Mucosa of descending colon (tissue), 3 donors: Measurements from ENCODE around the gene TRPC4. TPM values are rescaled to one million over a fixed set of nuclear protein-coding genes. Genes with fewer than 3 reads are reported as not detected.

Source experiments
- ATAC-seq: fragments of 200-7000 bp; cut with Tn5 transposase; one replicate; pipeline ENCODE4 v1.9.1; 2020; ENCODE audit warnings: mild to moderate bottlenecking, moderate library complexity
- DNase-seq, 3 donors: peaks; one replicate each; pipeline ENCODE4 v3.0.0-alpha.2; 2020
- H3K36me3 ChIP-seq: fragments of 200-600 bp; one replicate; pipeline ENCODE4 v1.8.0; 2021; ENCODE audit warnings: low read depth, mild to moderate bottlenecking
- H3K4me1 ChIP-seq: fragments of 200-600 bp; one replicate; pipeline ENCODE4 v1.8.0; 2021; ENCODE audit warnings: low read depth, mild to moderate bottlenecking
- H3K4me3 ChIP-seq: fragments of 200-600 bp; one replicate; pipeline ENCODE4 v1.8.0; 2021; ENCODE audit warnings: mild to moderate bottlenecking
- H3K9me3 ChIP-seq: fragments of 200-600 bp; one replicate; pipeline ENCODE4 v1.8.0; 2021; ENCODE audit warnings: mild to moderate bottlenecking
- intact Hi-C, 2 donors: fragments of 100-400 bp; cut with DNase I in 1 of 2; cut with micrococcal nuclease in 1 of 2; formaldehyde crosslinking; loops; one replicate each; pipeline versions ENCODE4 v1.11.0 to v1.11.1; 2022; cut with DNase I, micrococcal nuclease
- total RNA-seq, 3 donors: library from RNA; stranded (reverse); fragmentation: NEBNext Ultra II Directional in 2 of 3; extraction: Animal tissue kit (Norgen Biotek cat#: 25700) in 2 of 3; gene quantifications; one replicate each; pipeline versions ENCODE4 v1.2.1 to v1.2.4, GENCODE V29; 2021 to 2023
- TF ChIP-seq, protein P1 (sequence below): fragments of 200-600 bp; IDR thresholded peaks from one replicate; pipeline ENCODE4 v1.8.0; 2022; ENCODE audit warnings: antibody characterized with exemption, mild to moderate bottlenecking
- donor health status: DM: no; HTN: no; CAD: no; lungs with moderate emphysema.
- donor health status: DM: no; HTN: no; CAD: no.
- donor health status: DM: no; HTN: yes; CAD: no.

TRPC4 gene
- total RNA-seq, 3 donors from 2014 or later = 0.23 to 5.1 (median 0.39) TPM

DNA sequence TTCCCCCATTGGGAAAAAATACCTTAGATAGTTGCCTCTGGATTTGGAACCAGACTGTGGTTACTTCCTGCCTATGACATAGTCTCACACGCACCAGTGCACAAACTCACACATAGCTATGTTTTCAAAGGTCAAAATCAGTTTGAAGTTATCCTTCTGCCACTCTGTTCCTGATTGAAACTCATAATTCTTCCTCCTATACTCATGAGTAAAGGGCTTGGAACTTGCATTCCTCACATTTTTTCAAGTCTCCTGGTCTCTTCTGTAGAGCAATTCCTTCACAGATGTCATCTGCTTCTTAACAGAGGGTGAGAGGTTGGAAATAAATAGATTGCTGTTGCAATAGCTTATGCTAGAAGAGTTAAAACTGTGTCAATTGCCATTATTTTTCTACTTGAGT is 252.4 kb downstream of the TRPC4 start:
- H3K4me3 ChIP-seq = no peak overlapping the region
- TF ChIP-seq, protein P1, sequence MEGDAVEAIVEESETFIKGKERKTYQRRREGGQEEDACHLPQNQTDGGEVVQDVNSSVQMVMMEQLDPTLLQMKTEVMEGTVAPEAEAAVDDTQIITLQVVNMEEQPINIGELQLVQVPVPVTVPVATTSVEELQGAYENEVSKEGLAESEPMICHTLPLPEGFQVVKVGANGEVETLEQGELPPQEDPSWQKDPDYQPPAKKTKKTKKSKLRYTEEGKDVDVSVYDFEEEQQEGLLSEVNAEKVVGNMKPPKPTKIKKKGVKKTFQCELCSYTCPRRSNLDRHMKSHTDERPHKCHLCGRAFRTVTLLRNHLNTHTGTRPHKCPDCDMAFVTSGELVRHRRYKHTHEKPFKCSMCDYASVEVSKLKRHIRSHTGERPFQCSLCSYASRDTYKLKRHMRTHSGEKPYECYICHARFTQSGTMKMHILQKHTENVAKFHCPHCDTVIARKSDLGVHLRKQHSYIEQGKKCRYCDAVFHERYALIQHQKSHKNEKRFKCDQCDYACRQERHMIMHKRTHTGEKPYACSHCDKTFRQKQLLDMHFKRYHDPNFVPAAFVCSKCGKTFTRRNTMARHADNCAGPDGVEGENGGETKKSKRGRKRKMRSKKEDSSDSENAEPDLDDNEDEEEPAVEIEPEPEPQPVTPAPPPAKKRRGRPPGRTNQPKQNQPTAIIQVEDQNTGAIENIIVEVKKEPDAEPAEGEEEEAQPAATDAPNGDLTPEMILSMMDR = no peak
- intact Hi-C loops = no loop called here
- H3K9me3 ChIP-seq = no peaks in the 10 kb centered on the region
- ATAC-seq = no peak
- H3K36me3 ChIP-seq = no peaks in the 10 kb centered on the region
- DNase-seq = no peak
- no peaks in the 10 kb centered on the region for H3K4me1 ChIP-seq

DNA sequence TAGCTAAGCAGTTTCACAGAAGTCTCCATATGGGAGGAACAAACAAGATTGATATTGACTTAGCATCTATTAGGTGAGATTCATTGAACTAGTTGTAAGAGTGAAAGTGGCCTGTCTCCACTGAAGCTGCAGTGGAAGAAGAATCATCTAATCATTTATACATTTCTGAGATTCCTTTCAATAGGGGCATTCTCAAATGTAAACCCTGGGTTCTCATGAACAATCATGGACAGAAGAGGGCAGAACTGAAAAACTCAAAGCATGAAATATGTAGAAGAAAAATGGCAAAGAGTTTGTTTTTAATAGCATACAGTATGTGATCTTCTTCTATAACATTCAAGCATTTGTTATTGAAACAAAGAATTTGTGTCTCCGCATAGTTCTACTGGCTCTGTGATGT is 253.4 kb downstream of the TRPC4 start:
- TF ChIP-seq, protein P1 = no peak
- no peak for DNase-seq
- H3K9me3 ChIP-seq = no peaks in the 10 kb centered on the region
- no peaks in the 10 kb centered on the region for H3K4me1 ChIP-seq
- intact Hi-C loops = no loop called here
- no peak overlapping the region for H3K4me3 ChIP-seq
- no peak for ATAC-seq
- no peaks in the 10 kb centered on the region for H3K36me3 ChIP-seq

DNA sequence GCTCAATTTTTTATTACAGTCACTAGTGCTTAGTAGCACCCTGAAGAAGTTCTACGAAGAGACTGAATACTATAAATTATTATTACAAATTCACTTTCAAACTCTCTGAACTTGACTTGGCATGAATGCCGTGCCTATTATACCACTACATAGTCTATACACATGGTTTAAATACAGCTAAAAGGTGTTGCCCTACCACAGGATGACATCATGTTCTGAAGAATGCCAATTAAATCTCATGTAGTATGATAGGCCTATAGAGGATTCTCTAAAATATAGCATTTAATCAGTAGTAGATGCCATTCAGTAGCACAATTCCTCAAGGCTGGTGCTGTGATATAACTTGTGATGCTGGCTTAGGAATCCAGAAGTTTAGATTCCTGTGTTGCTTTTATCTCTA is 254.3 kb downstream of the TRPC4 start:
- no peak for DNase-seq
- no peaks in the 10 kb centered on the region for H3K4me1 ChIP-seq
- H3K9me3 ChIP-seq = no peaks in the 10 kb centered on the region
- intact Hi-C loops = no loop called here
- TF ChIP-seq, protein P1 = no peak
- no peaks in the 10 kb centered on the region for H3K36me3 ChIP-seq
- no peak overlapping the region for H3K4me3 ChIP-seq
- no peak for ATAC-seq

DNA sequence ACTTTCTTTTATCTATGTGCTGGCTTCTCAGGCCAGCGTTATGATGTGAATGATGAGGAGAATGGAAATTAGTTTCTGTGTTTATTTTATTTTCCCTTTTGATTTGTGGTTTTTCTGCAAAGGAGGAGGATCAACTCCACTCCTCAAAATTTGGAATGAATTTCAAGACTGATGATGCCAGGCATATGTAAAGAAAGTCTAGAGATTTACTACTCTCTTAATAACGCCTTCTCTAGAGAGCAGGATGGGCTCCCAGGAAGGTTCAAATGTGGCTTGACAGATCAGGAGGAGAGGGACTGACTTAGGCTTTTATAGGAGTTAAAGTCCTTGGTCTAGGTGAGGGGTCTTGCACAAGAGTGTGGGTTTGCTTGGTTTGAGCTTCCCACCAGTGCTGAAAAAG is 255.9 kb downstream of the TRPC4 start:
- TF ChIP-seq, protein P1 = no peak
- intact Hi-C loops = no loop called here

DNA sequence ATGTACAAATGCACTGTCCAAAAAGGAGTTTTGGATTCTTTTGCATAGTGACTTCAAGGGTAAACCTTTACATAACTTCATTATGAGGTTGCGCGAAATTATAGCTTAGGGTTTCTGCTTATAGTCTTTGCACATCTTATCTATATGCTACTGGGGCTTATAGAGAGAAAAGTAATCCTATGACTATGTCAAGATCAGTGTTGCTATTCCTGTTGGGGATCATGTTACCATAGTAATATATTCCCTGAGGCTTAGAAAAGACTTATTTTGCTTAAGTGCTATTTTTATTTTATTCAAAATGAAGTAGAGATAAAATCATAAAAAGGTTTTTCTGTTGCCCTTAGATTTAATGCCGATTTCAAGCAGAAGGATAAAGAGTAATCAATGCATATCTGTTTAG is 256.3 kb downstream of the TRPC4 start:
- TF ChIP-seq, protein P1 = no peak
- Histone ChIP-seq H3K9me3 (no peaks in the 10 kb centered on the region), H3K36me3 (no peaks in the 10 kb centered on the region), H3K4me1 (no peaks in the 10 kb centered on the region), H3K4me3 (no peak overlapping the region)
- intact Hi-C loops = no loop called here
- no peak for ATAC-seq
- no peak for DNase-seq

More for the DNA sequence above, 255.9 kb downstream of the TRPC4 start:
- Histone ChIP-seq H3K4me1 (no peaks in the 10 kb centered on the region), H3K9me3 (no peaks in the 10 kb centered on the region), H3K4me3 (no peak overlapping the region), H3K36me3 (no peaks in the 10 kb centered on the region)
- DNase-seq (no peak), ATAC-seq (no peak)

DNA sequence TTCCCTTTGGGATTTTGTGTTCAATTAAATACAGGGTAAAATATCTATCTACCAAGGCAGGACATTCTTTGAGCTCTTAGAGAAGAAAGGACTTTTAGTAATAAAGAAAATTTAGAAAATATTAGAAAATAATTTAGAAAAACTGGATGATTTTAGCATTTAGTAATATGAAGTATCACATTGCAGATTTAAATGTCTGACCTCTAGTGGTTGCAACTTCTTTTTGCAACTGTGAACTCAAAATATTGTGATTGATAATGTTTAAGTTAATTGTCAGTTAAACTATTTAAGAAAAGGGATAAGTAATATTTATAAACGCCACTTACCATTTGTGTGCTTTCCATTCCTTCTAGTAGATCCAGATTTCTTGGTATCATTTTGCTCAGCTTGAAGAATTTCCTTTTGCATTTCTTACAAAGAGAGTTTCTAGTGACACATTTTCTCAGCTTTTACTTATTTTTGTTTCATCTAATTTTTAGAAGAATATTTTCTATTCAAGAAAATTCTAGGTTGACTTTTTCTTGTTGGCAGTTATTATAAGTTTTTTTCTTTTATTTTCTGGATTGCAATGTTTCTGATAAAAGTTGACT is 260.7 kb downstream of the TRPC4 start:
- Histone ChIP-seq H3K4me3 (no peak overlapping the region), H3K36me3 (no peaks in the 10 kb centered on the region), H3K9me3 (no peaks in the 10 kb centered on the region), H3K4me1 (no peaks in the 10 kb centered on the region)
- intact Hi-C loops = loop anchor here (10.0 kb wide), 2 partner anchors 504 to 534 kb away; partner anchors contain the start of gene CSNK1A1L (in 1 of the 2)
- TF ChIP-seq, protein P1 = no peak
- DNase-seq = no peak
- no peak for ATAC-seq
